T-helper 17 cell (primary cell): ENCODE data around the gene OXNAD1. TPM values are rescaled to one million over a fixed set of nuclear protein-coding genes. Genes with fewer than 3 reads are reported as not detected.
A peak's percentile ranks its signal among the peaks of the same experiment; 100 is the strongest.

Experiments used
- ATAC-seq: fragments of 150-1000 bp; cut with Tn5 transposase; 2 replicates; pipeline ENCODE4 v1.10.0; 2021; ENCODE audit warnings: mild to moderate bottlenecking, moderate library complexity
- DNase-seq, 3 donors: peaks; one replicate each; pipeline versions ENCODE4 v3.0.0 to v3.0.0-alpha.2; 2020 to 2021
- H3K9me3 ChIP-seq: one replicate; pipeline ENCODE4 v1.7.0; 2013; ENCODE audit warnings: low read length, mild to moderate bottlenecking; ENCODE audit not compliant: control insufficient read depth, poor library complexity, severe bottlenecking
- H3K27ac Mint-ChIP-seq: one replicate; pipeline ENCODE4 v1.8.0; 2022; ENCODE audit warnings: mild to moderate bottlenecking, moderate library complexity, mixed read lengths
- H3K27me3 Mint-ChIP-seq: one replicate; pipeline ENCODE4 v1.8.0; 2022; ENCODE audit warnings: mixed read lengths
- H3K36me3 Mint-ChIP-seq: one replicate; pipeline ENCODE4 v1.8.0; 2022; ENCODE audit warnings: low read depth, mixed read lengths
- H3K4me1 Mint-ChIP-seq: one replicate; pipeline ENCODE4 v1.8.0; 2022; ENCODE audit warnings: mild to moderate bottlenecking, mixed read lengths
- H3K4me3 Mint-ChIP-seq: one replicate; pipeline ENCODE4 v1.8.0; 2022; ENCODE audit warnings: mild to moderate bottlenecking, moderate library complexity, mixed read lengths
- total RNA-seq, 4 donors: library from RNA in 2 of 4; stranded (reverse) in 2 of 4; gene quantifications; one replicate each; pipeline ENCODE4 v1.2.3 and lab custom pipeline; 2022 to 2026

Gene OXNAD1
- total RNA-seq, 2 donors from 2014 or later: 73.1 to 89.3 TPM

- H3K27ac Mint-ChIP-seq: no peak overlapping the region
- H3K4me3 Mint-ChIP-seq: no peak overlapping the region
- H3K9me3 ChIP-seq: no peaks in the 10 kb centered on the region
- H3K4me1 Mint-ChIP-seq: peaks cover 13% of the 10 kb centered on the region
- H3K27me3 Mint-ChIP-seq: peaks cover 13% of the 10 kb centered on the region
- H3K36me3 Mint-ChIP-seq: peaks cover 5% of the 10 kb centered on the region
- DNase-seq (no peak), ATAC-seq (no peak)
Measured at GRCh38 chr3:16239086-16239770, 25.8 kb upstream of the OXNAD1 start.

- no peak overlapping the region for H3K27ac Mint-ChIP-seq
- DNase-seq (no peak), ATAC-seq (no peak)
- H3K4me3 Mint-ChIP-seq: no peak overlapping the region
- H3K4me1 Mint-ChIP-seq: peaks cover 13% of the 10 kb centered on the region
- H3K27me3 Mint-ChIP-seq: peaks cover 8% of the 10 kb centered on the region
- peaks cover 5% of the 10 kb centered on the region for H3K36me3 Mint-ChIP-seq
- no peaks in the 10 kb centered on the region for H3K9me3 ChIP-seq
Measured at GRCh38 chr3:16239780-16240179, 25.2 kb upstream of the OXNAD1 start.

- Mint-ChIP-seq H3K36me3 (peaks cover 5% of the 10 kb centered on the region), H3K27ac (no peak overlapping the region), H3K4me3 (no peak overlapping the region), H3K27me3 (peaks cover 7% of the 10 kb centered on the region), H3K4me1 (peaks cover 12% of the 10 kb centered on the region)
- no peak for DNase-seq
- no peaks in the 10 kb centered on the region for H3K9me3 ChIP-seq
- ATAC-seq: no peak
Measured at GRCh38 chr3:16240229-16241023, 24.6 kb upstream of the OXNAD1 start.

DNA sequence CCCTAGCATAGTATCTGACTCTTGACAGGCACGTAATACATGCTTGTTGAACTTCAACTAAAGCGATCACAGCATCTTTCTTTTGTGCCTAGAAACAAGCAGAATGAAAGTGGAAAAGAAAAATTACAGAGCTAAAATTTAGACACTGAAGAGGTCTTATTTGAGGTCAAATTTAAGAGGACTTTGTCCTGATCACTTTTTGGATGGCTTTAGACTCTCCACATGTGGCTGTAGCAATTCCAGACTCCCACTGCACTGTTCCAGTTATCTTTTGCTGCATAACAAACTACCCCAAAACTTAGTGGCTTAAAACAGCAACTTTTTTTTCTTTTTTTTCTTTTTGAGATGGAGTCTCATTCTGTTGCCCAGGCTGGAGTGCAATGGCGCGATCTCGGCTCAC lies 23.8 kb upstream of the OXNAD1 start:
- H3K27ac Mint-ChIP-seq: no peak overlapping the region
- peaks cover 12% of the 10 kb centered on the region for H3K4me1 Mint-ChIP-seq
- H3K9me3 ChIP-seq: no peaks in the 10 kb centered on the region
- DNase-seq (no peak), ATAC-seq (no peak)
- peaks cover 7% of the 10 kb centered on the region for H3K27me3 Mint-ChIP-seq
- H3K4me3 Mint-ChIP-seq: no peak overlapping the region
- H3K36me3 Mint-ChIP-seq: peaks cover 5% of the 10 kb centered on the region

DNA sequence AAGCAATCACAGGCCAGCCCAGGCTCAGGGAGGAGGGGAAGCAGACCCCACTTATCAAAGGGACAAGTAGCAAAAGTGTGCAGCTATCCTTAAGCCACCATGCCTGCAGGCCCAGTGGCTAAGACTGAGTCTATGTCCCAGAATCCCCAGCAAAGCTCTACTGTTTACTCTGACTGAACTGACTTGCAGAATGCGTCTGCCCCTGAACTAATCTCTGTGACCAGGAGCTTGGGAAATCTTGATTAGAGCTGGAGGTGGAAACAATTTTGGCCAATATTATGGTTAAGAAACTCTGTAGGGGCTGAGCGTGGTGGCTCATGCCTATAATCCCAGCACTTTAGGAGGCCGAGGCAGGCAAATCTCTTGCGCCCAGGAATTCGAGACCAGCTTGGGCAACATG lies 22.8 kb upstream of the OXNAD1 start:
- Mint-ChIP-seq H3K27me3 (peaks cover 7% of the 10 kb centered on the region), H3K4me3 (no peak overlapping the region), H3K36me3 (peaks cover 5% of the 10 kb centered on the region), H3K27ac (no peak overlapping the region), H3K4me1 (peaks cover 12% of the 10 kb centered on the region)
- DNase-seq (no peak), ATAC-seq (no peak)
- no peaks in the 10 kb centered on the region for H3K9me3 ChIP-seq

- no peaks in the 10 kb centered on the region for H3K9me3 ChIP-seq
- Mint-ChIP-seq H3K4me1 (peaks cover 18% of the 10 kb centered on the region), H3K4me3 (no peak overlapping the region), H3K27me3 (peaks cover 7% of the 10 kb centered on the region), H3K27ac (peak overlapping the region; percentile 47), H3K36me3 (peaks cover 5% of the 10 kb centered on the region)
- no peak for ATAC-seq
- DNase-seq: no peak
Measured at GRCh38 chr3:16243706-16244490, 21.1 kb upstream of the OXNAD1 start.

DNA sequence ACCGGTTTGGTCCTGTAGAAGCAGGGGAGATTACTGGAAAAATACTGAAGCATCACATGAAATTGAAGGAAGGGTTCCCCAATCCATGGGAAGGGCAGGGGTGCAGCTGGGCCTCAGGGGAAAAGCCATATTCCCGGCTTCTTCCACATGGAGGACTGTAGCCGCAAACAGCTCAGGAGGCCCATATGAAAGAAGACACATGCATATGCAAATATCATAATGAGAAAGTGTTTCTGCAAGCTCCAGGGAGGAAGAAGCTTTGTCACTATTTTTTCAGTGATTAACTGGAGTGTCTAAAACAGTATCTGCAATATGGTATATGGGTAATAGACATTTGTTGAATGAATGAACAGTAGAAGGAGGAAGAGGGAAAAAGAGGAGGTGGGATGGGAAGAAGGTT lies 19.4 kb upstream of the OXNAD1 start:
- peaks cover 16% of the 10 kb centered on the region for H3K4me1 Mint-ChIP-seq
- no peaks in the 10 kb centered on the region for H3K9me3 ChIP-seq
- H3K4me3 Mint-ChIP-seq: no peak overlapping the region
- H3K27me3 Mint-ChIP-seq: peaks cover 7% of the 10 kb centered on the region
- DNase-seq (no peak), ATAC-seq (no peak)
- peaks cover 5% of the 10 kb centered on the region for H3K36me3 Mint-ChIP-seq
- H3K27ac Mint-ChIP-seq: peak overlapping the region; percentile 45

DNA sequence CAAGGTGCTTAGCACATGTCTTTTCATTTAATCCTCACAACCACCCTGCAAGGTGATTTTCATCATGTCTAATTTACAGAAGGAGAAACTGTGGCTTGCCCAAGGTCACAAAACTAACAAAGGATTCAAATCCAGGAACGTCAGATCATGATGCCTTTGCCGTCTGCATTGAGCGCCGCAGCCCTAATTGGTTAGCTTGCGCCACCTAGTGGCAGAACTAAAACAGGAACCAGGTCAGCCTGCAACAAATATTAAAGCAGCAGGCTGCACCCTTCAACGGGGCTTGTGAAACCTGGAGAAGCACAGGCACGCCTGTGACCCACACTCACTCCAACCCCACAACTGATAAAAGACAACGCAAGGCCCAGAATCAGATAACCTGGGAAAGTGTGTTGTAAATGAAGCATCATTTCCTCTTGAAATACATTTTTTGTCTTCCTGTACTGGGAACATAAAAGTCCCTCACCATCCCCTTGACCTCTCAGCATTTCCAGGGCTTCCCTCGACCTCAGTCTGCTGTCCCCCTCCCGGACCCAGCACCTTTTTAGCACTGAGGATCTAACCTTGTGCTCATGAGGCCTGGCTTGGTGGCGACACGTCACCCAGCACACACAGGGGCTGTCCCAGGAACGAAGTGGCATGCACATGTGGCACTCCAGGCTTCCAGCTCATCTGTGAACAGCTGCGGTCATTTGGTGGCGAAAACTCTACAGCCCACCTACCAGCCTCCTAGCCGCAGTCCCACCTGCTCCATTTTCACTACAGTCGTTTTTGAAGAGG lies 17.5 kb upstream of the OXNAD1 start:
- H3K27ac Mint-ChIP-seq: peak overlapping the region; percentile 63
- H3K9me3 ChIP-seq: no peaks in the 10 kb centered on the region
- peak; percentile 94 for ATAC-seq
- H3K4me3 Mint-ChIP-seq: peak overlapping the region; percentile 75
- peaks cover 13% of the 10 kb centered on the region for H3K4me1 Mint-ChIP-seq
- H3K27me3 Mint-ChIP-seq: peaks cover 7% of the 10 kb centered on the region
- H3K36me3 Mint-ChIP-seq: peaks cover 2% of the 10 kb centered on the region
- peak; percentile 49 to 70 (median 52) for DNase-seq

DNA sequence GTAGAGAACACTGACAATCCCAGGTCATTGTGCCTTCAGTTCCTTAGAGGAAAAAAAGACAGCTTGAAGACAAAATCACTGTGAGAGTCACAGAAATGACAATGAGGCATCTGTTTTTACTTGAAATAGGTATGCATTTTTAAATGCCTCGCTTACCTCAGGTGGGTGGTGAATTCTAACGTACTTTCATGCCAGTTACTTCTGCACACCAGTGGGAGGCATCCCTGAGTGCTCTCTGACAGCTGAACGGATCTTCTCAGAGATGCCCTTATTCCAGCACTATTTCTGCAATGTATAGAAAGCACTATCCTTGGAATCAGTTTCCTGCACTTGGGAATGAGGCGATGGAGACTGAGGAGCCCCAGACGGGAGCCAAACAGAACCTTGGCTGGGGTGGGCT lies 16.5 kb upstream of the OXNAD1 start:
- no peak overlapping the region for H3K4me3 Mint-ChIP-seq
- peaks cover 1% of the 10 kb centered on the region for H3K27me3 Mint-ChIP-seq

DNA sequence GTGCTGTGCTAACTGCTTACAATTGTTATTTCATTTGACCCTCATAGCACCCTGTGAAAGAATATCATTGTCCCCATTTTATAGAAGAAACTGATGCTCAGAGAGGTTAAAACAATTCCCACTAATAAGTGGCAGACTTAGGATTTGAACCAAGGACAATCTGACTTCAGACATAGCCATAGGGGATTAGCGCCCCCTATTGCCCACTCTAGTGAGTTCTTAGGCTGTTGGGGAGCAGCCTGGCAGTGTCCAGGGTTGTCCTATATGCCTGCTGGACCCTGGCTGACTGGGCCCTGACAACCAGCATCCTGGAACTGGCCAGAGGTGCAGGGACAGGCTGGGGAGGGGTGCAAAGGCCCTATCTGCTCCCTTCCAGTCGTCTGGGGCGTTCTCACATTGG lies 15.7 kb upstream of the OXNAD1 start:
- no peaks in the 10 kb centered on the region for H3K9me3 ChIP-seq
- H3K27ac Mint-ChIP-seq: no peak overlapping the region
- no peak for ATAC-seq
- H3K4me1 Mint-ChIP-seq: peaks cover 10% of the 10 kb centered on the region
- H3K36me3 Mint-ChIP-seq: no peaks in the 10 kb centered on the region
- no peak for DNase-seq
- no peaks in the 10 kb centered on the region for H3K27me3 Mint-ChIP-seq
- H3K4me3 Mint-ChIP-seq: no peak overlapping the region

More for the DNA sequence above, 16.5 kb upstream of the OXNAD1 start:
- H3K9me3 ChIP-seq: no peaks in the 10 kb centered on the region
- H3K36me3 Mint-ChIP-seq: peaks cover under 1% of the 10 kb centered on the region
- ATAC-seq (no peak), DNase-seq (no peak)
- H3K4me1 Mint-ChIP-seq: peaks cover 8% of the 10 kb centered on the region
- H3K27ac Mint-ChIP-seq: peak overlapping the region; percentile 63

GRCh38 chr3:16249886-16250285 lies 15.1 kb upstream of the OXNAD1 start:
- DNase-seq: no peak
- no peak for ATAC-seq
- no peaks in the 10 kb centered on the region for H3K36me3 Mint-ChIP-seq
- no peaks in the 10 kb centered on the region for H3K27me3 Mint-ChIP-seq
- no peak overlapping the region for H3K4me3 Mint-ChIP-seq
- no peak overlapping the region for H3K27ac Mint-ChIP-seq
- H3K9me3 ChIP-seq: no peaks in the 10 kb centered on the region
- H3K4me1 Mint-ChIP-seq: peaks cover 12% of the 10 kb centered on the region

- Mint-ChIP-seq H3K4me1 (peaks cover 10% of the 10 kb centered on the region), H3K27ac (no peak overlapping the region), H3K4me3 (no peak overlapping the region), H3K27me3 (no peaks in the 10 kb centered on the region), H3K36me3 (no peaks in the 10 kb centered on the region)
- no peaks in the 10 kb centered on the region for H3K9me3 ChIP-seq
- no peak for DNase-seq
- no peak for ATAC-seq
Measured at GRCh38 chr3:16251316-16252085, 13.5 kb upstream of the OXNAD1 start.
